Body of pancreas (tissue), 4 donors: ENCODE measurements around the gene ZGPAT.

Source experiments
- POLR2A ChIP-seq, 3 donors: fragments of 450-650 bp; IDR thresholded peaks; one replicate each; pipeline ENCODE4 v1.6.1; 2016; ENCODE audit warnings: antibody characterized with exemption in 3 of 3, mild to moderate bottlenecking in 2 of 3
- TF ChIP-seq, protein P1 (sequence below), 7 experiments: fragments of 450-650 bp in 4 of 7; fragments of 200-600 bp in 3 of 7; sonication (generic) in 3 of 7; IDR thresholded peaks; one replicate each; pipeline ENCODE4 v1.5.1; 2016 to 2019; ENCODE audit warnings: antibody characterized with exemption in 7 of 7

DNA sequence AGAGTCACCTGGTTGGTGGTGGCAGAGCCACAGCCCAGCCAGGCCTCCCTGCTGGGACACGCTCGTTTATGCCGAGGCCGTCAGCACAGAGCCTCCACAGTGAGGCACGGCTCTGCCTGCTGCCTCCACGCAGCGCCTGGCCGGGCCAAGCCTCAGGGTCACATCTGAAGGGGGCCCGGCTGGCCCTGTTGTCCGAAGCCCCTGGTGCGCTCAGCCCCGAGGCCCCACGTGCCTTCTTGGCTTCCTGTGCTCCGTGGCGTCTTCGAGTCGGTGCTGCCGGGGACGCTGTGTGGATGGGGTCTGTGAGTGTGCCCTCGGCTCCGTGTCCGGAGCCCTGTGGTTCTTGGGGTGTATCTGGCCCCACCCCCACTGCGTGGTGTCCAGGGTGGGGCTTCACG is 21.7 kb upstream of the ZGPAT start:
- TF ChIP-seq, protein P1, sequence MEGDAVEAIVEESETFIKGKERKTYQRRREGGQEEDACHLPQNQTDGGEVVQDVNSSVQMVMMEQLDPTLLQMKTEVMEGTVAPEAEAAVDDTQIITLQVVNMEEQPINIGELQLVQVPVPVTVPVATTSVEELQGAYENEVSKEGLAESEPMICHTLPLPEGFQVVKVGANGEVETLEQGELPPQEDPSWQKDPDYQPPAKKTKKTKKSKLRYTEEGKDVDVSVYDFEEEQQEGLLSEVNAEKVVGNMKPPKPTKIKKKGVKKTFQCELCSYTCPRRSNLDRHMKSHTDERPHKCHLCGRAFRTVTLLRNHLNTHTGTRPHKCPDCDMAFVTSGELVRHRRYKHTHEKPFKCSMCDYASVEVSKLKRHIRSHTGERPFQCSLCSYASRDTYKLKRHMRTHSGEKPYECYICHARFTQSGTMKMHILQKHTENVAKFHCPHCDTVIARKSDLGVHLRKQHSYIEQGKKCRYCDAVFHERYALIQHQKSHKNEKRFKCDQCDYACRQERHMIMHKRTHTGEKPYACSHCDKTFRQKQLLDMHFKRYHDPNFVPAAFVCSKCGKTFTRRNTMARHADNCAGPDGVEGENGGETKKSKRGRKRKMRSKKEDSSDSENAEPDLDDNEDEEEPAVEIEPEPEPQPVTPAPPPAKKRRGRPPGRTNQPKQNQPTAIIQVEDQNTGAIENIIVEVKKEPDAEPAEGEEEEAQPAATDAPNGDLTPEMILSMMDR (IDR thresholded peaks at IDR 0.05): no peak
- TF ChIP-seq POLR2A (IDR thresholded peaks at IDR 0.05): no peak
